ENCODE data around the gene RBM41. TPM values are rescaled to one million over a fixed set of nuclear protein-coding genes. Genes with fewer than 3 reads are reported as not detected.

RBM41 gene
- total and polyA plus RNA-seq, 2 donors (not counting 3 experiments of a cell fraction or from before 2014, with no cell fraction given), result 1.5 to 16.0 TPM

DNA sequence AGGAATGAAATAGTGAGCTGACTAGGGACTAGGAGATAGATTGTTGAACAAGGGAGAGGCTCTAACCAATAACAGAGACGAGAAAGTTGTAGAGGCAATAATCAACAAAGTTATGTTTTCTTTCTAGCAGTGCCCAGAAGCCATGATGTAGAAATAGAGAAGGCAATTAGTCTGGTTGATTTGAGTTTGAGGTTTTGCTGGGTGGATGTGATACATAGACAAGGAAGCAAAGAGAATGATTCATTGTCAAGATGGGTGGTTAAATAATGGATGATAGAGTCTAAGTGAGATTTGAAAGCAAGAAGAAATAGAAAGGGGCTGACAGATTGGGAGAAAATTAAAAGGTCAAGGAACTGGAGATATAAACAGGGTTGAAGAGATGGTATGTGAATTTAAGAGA lies 11.2 kb downstream of the RBM41 start:
- no peak overlapping the region for H3K4me3 ChIP-seq (replicated peaks in 1 of 3; ENCODE audit: insufficient read depth in 1 of 3, low read depth in 1 of 3, low read length in 3 of 3)
- H3K27ac ChIP-seq (ENCODE audit: insufficient read depth, low read depth, low read length), result no peak overlapping the region
- ChIA-PET CTCF (no interaction called here), POLR2A (no interaction called here)
- H4K20me1 ChIP-seq (replicated peaks; ENCODE audit: control insufficient read depth, extremely low read depth, insufficient read depth, low read length), result no peaks in the 10 kb centered on the region
- no peak for FAIRE-seq
- no peaks in the 10 kb centered on the region for H3K27me3 ChIP-seq (ENCODE audit: control insufficient read depth in 2 of 2, insufficient read depth in 2 of 2, low read length in 2 of 2)
- BruUV-seq (replicated peaks), result no TSS peak
- H3K9me3 ChIP-seq (replicated peaks; ENCODE audit: control insufficient read depth, insufficient read depth, low read length), result no peaks in the 10 kb centered on the region
- dilution Hi-C loops (cut with MboI; ENCODE audit: extremely low pct_ligation_motif_present, low sequenced_read_pairs), result no loop called here
- H3K9me1 ChIP-seq (replicated peaks; ENCODE audit: control insufficient read depth, extremely low read depth, insufficient read depth, low read length), result no peaks in the 10 kb centered on the region
- no peaks in the 10 kb centered on the region for H3K36me3 ChIP-seq (ENCODE audit: control insufficient read depth in 2 of 2, extremely low read depth in 1 of 2, insufficient read depth in 2 of 2, low read length in 2 of 2)
- no peak overlapping the region for H3K9ac ChIP-seq (replicated peaks; ENCODE audit: extremely low read depth, insufficient read depth, low read length)
- no peaks in the 10 kb centered on the region for H3K79me2 ChIP-seq (ENCODE audit: control insufficient read depth, insufficient read depth, low read length)
- intact Hi-C loops (cut with micrococcal nuclease), result no loop called here
- no peak for DNase-seq (ENCODE audit: low read depth, low spot score)
- no peaks in the 10 kb centered on the region for H3K4me1 ChIP-seq (ENCODE audit: control insufficient read depth, extremely low read depth, insufficient read depth, low read length)
- no peak overlapping the region for H3K4me2 ChIP-seq (ENCODE audit: insufficient read depth, low read length)
- H2AFZ ChIP-seq (ENCODE audit: low read depth, low read length), result no peak overlapping the region
- no peak for TF ChIP-seq JUN (IDR thresholded peaks at IDR 0.05; ENCODE audit: borderline replicate concordance, insufficient read depth, insufficient read length, low read depth)
- no peak for TF ChIP-seq GATA2 (IDR thresholded peaks at IDR 0.05; ENCODE audit: insufficient read depth, insufficient read length, low read depth, low read length)
- no peak for TF ChIP-seq MAX (IDR thresholded peaks at IDR 0.05; ENCODE audit: insufficient read depth, insufficient read length)
- no peak for TF ChIP-seq MYC (IDR thresholded peaks at IDR 0.05; ENCODE audit: low read depth, low read length)
- TF ChIP-seq POLR2AphosphoS5 (IDR thresholded peaks at IDR 0.05; ENCODE audit: insufficient read depth, low read depth, low read length), result no peak

DNA sequence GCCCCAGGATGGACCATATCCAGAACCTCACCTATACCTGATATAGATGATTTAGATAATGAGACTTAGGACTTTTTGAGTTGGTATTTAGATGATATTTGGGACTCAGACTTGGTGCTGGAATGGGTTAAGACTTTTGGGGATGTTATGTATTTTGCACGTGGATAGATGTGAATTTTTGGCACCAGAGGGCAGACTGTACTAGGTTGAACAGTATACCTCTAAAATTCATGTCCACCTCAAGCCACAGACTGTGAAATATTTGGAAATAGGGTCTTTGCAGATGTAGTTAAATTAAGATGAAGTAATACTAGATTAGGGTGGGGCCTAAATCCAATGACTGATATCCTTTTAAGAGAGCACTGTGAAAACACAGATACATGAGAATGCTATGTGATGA lies 15.6 kb downstream of the RBM41 start:
- dilution Hi-C loops (cut with MboI; ENCODE audit: extremely low pct_ligation_motif_present, low sequenced_read_pairs) (no loop called here), intact Hi-C loops (cut with micrococcal nuclease) (no loop called here)
- no TSS peak for BruUV-seq (replicated peaks)
- Histone ChIP-seq H3K4me1 (ENCODE audit: control insufficient read depth, extremely low read depth, insufficient read depth, low read length) (no peaks in the 10 kb centered on the region), H3K9me3 (replicated peaks; ENCODE audit: control insufficient read depth, insufficient read depth, low read length) (no peaks in the 10 kb centered on the region), H3K36me3 (ENCODE audit: control insufficient read depth in 2 of 2, extremely low read depth in 1 of 2, insufficient read depth in 2 of 2, low read length in 2 of 2) (no peaks in the 10 kb centered on the region), H3K9me1 (replicated peaks; ENCODE audit: control insufficient read depth, extremely low read depth, insufficient read depth, low read length) (no peaks in the 10 kb centered on the region), H3K4me3 (replicated peaks in 1 of 3; ENCODE audit: insufficient read depth in 1 of 3, low read depth in 1 of 3, low read length in 3 of 3) (no peak overlapping the region), H3K79me2 (ENCODE audit: control insufficient read depth, insufficient read depth, low read length) (no peaks in the 10 kb centered on the region), H3K9ac (replicated peaks; ENCODE audit: extremely low read depth, insufficient read depth, low read length) (no peak overlapping the region), H3K27ac (ENCODE audit: insufficient read depth, low read depth, low read length) (no peak overlapping the region), H3K4me2 (ENCODE audit: insufficient read depth, low read length) (no peak overlapping the region), H4K20me1 (replicated peaks; ENCODE audit: control insufficient read depth, extremely low read depth, insufficient read depth, low read length) (no peaks in the 10 kb centered on the region), H2AFZ (ENCODE audit: low read depth, low read length) (no peak overlapping the region), H3K27me3 (ENCODE audit: control insufficient read depth in 2 of 2, insufficient read depth in 2 of 2, low read length in 2 of 2) (no peaks in the 10 kb centered on the region)
- ChIA-PET CTCF (no interaction called here), POLR2A (no interaction called here)
- FAIRE-seq (no peak), DNase-seq (ENCODE audit: low read depth, low spot score) (no peak)
- TF ChIP-seq FOS (IDR thresholded peaks at IDR 0.05; ENCODE audit: borderline replicate concordance, insufficient read depth, low read length) (no peak), MYC (IDR thresholded peaks at IDR 0.05; ENCODE audit: low read depth, low read length) (no peak), MAX (IDR thresholded peaks at IDR 0.05; ENCODE audit: insufficient read depth, insufficient read length) (no peak), POLR2A (IDR thresholded peaks at IDR 0.05; ENCODE audit: low read depth, low read length) (no peak), EZH2 (IDR thresholded peaks at IDR 0.05; ENCODE audit: borderline replicate concordance, low read depth, low read length, severe bottlenecking) (no peak), JUN (IDR thresholded peaks at IDR 0.05; ENCODE audit: borderline replicate concordance, insufficient read depth, insufficient read length, low read depth) (no peak)
- TF ChIP-seq, protein P1, sequence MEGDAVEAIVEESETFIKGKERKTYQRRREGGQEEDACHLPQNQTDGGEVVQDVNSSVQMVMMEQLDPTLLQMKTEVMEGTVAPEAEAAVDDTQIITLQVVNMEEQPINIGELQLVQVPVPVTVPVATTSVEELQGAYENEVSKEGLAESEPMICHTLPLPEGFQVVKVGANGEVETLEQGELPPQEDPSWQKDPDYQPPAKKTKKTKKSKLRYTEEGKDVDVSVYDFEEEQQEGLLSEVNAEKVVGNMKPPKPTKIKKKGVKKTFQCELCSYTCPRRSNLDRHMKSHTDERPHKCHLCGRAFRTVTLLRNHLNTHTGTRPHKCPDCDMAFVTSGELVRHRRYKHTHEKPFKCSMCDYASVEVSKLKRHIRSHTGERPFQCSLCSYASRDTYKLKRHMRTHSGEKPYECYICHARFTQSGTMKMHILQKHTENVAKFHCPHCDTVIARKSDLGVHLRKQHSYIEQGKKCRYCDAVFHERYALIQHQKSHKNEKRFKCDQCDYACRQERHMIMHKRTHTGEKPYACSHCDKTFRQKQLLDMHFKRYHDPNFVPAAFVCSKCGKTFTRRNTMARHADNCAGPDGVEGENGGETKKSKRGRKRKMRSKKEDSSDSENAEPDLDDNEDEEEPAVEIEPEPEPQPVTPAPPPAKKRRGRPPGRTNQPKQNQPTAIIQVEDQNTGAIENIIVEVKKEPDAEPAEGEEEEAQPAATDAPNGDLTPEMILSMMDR (IDR thresholded peaks at IDR 0.05; ENCODE audit: extremely low read depth in 1 of 2, insufficient read depth in 1 of 2, low read depth in 1 of 2, low read length in 2 of 2), result no peak
